SK-N-SH (cell line): ENCODE data around the gene CEP78. TPM values are rescaled to one million over a fixed set of nuclear protein-coding genes. Genes with fewer than 3 reads are reported as not detected.
"Not testable (repeated sequence)": the region's sequence is repeated elsewhere in the genome, so short reads cannot be mapped to it uniquely, and the experiment has no call there.

Experiments used
- CTCF ChIA-PET: fragments of 300-600, 350-600 bp; formaldehyde crosslinking; extraction: SDS; loops from one replicate; lab custom pipeline; 2021; lab: Yijun Ruan, JAX
- POLR2A ChIA-PET: fragments of 350-600 bp; sonication (Branson Sonifier 250); formaldehyde crosslinking; extraction: SDS; loops from one replicate; lab custom pipeline; 2020; ENCODE audit warnings: antibody characterized with exemption, inconsistent platforms; lab: Yijun Ruan, JAX
- DNase-seq: peaks from one replicate; pipeline ENCODE4 v3.0.0; 2012
- H2AFZ ChIP-seq: fragments of 200-600 bp; sonication (generic); 2 replicates; pipeline ENCODE4 v1.8.1; 2016; ENCODE audit warnings: antibody characterized with exemption, mild to moderate bottlenecking, low read depth
- H3F3A ChIP-seq: fragments of 200-600 bp; sonication (generic); replicated peaks from 2 replicates; pipeline ENCODE3; 2016; ENCODE audit warnings: antibody characterized with exemption, mild to moderate bottlenecking; ENCODE audit not compliant: insufficient read depth
- H3K27ac ChIP-seq, 2 experiments: fragments of 200-500 bp in 1 of 2; fragments of 200-600 bp in 1 of 2; sonication (Bioruptor generic) in 1 of 2; sonication (generic), shearing (Covaris generic) in 1 of 2; 2 replicates each; pipeline versions ENCODE4 v1.5.1 to v1.6.1; 2014 to 2016; ENCODE audit warnings: low read depth in 2 of 2, inconsistent platforms in 1 of 2, low read length in 1 of 2, mild to moderate bottlenecking in 1 of 2, mixed read lengths in 1 of 2
- H3K27me3 ChIP-seq: fragments of 200-600 bp; sonication (generic), shearing (Covaris generic); 2 replicates; pipeline ENCODE4 v1.6.1; 2016; ENCODE audit warnings: mixed run types; ENCODE audit not compliant: insufficient read depth
- H3K36me3 ChIP-seq, 2 experiments: fragments of 200-500 bp in 1 of 2; fragments of 200-600 bp in 1 of 2; sonication (Bioruptor generic) in 1 of 2; sonication (generic) in 1 of 2; replicated peaks in 1 of 2; 2 replicates each; pipeline versions ENCODE3 to v1.5.1; 2014 to 2016; ENCODE audit warnings: low read length in 1 of 2, mild to moderate bottlenecking in 1 of 2; ENCODE audit not compliant: insufficient read depth in 2 of 2, control insufficient read depth in 1 of 2
- H3K4me1 ChIP-seq, 2 experiments: fragments of 200-500 bp in 1 of 2; fragments of 200-600 bp in 1 of 2; sonication (Bioruptor generic) in 1 of 2; sonication (generic), shearing (Covaris generic) in 1 of 2; 2 replicates each; pipeline versions ENCODE4 v1.5.1 to v1.6.1; 2014 to 2016; ENCODE audit warnings: low read depth in 1 of 2, low read length in 1 of 2, mixed run types in 1 of 2; ENCODE audit not compliant: insufficient read depth in 2 of 2, control insufficient read depth in 1 of 2
- H3K4me2 ChIP-seq: fragments of 200-600 bp; sonication (generic), shearing (Covaris generic); 2 replicates; pipeline ENCODE4 v1.6.1; 2017; ENCODE audit warnings: mixed run types
- H3K4me3 ChIP-seq, 2 experiments: fragments of 200-500 bp in 1 of 2; fragments of 200-600 bp in 1 of 2; sonication (Bioruptor generic) in 1 of 2; sonication (generic), shearing (Covaris generic) in 1 of 2; 2 replicates each; pipeline versions ENCODE4 v1.5.1 to v1.8.1; 2014 to 2016; ENCODE audit warnings: low read depth in 2 of 2, inconsistent platforms in 1 of 2, low read length in 1 of 2, mild to moderate bottlenecking in 1 of 2, mixed read lengths in 1 of 2, moderate library complexity in 1 of 2
- H3K79me2 ChIP-seq: fragments of 200-600 bp; sonication (generic); 2 replicates; pipeline ENCODE4 v1.8.1; 2017; ENCODE audit warnings: mild to moderate bottlenecking; ENCODE audit not compliant: insufficient read depth
- H3K9ac ChIP-seq: fragments of 200-600 bp; sonication (generic); 2 replicates; pipeline ENCODE4 v1.6.1; 2017; ENCODE audit warnings: mixed run types
- H3K9me2 ChIP-seq: fragments of 200-600 bp; sonication (generic); 2 replicates; pipeline ENCODE4 v1.6.1; 2017; ENCODE audit warnings: mixed run types
- H3K9me3 ChIP-seq: fragments of 200-600 bp; sonication (generic); 2 replicates; pipeline ENCODE4 v1.6.1; 2017; ENCODE audit warnings: mixed run types, mild to moderate bottlenecking, moderate library complexity
- H4K20me1 ChIP-seq: fragments of 200-600 bp; sonication (generic); 2 replicates; pipeline ENCODE4 v1.6.1; 2017; ENCODE audit warnings: mild to moderate bottlenecking, mixed run types; ENCODE audit not compliant: insufficient read depth
- MXI1 ChIP-seq: IDR thresholded peaks from 2 replicates; pipeline ENCODE4 v1.6.1; 2012; ENCODE audit warnings: mild to moderate bottlenecking, low read depth, low read length, improper control_type of control experiment
- NRF1 ChIP-seq: IDR thresholded peaks from 2 replicates; pipeline ENCODE4 v1.6.1; 2012; ENCODE audit warnings: low read depth, mild to moderate bottlenecking, low read length
- SMC3 ChIP-seq: IDR thresholded peaks from 2 replicates; pipeline ENCODE4 v1.6.1; 2012; ENCODE audit warnings: low read depth, low read length, improper control_type of control experiment
- WGBS: methylation state at CpG from one replicate; pipeline ENCODE4 v1.1.6; 2017; ENCODE audit warnings: low lambda C conversion rate; 5-methylcytosine and 5-hydroxymethylcytosine counted together
- polyA plus RNA-seq, 3 experiments: library from polyadenylated mRNA; depleted of rRNA; stranded (reverse); fragments of >200 nt; gene quantifications; 2 replicates each; pipeline ENCODE4 v1.2.3, GENCODE V29; 2012
- TF ChIP-seq, protein P1 (sequence below): IDR thresholded peaks from 2 replicates; pipeline ENCODE4 v1.4.0; 2012; ENCODE audit warnings: low read depth
- TF ChIP-seq, protein P2 (sequence below): IDR thresholded peaks from 2 replicates; pipeline ENCODE4 v1.6.1; 2012; ENCODE audit warnings: mild to moderate bottlenecking, low read depth, low read length, moderate library complexity

The CEP78 gene
- polyA plus RNA-seq, 1 of the 3 experiments (the other 2 are of a cell fraction), result 6.2 TPM

DNA sequence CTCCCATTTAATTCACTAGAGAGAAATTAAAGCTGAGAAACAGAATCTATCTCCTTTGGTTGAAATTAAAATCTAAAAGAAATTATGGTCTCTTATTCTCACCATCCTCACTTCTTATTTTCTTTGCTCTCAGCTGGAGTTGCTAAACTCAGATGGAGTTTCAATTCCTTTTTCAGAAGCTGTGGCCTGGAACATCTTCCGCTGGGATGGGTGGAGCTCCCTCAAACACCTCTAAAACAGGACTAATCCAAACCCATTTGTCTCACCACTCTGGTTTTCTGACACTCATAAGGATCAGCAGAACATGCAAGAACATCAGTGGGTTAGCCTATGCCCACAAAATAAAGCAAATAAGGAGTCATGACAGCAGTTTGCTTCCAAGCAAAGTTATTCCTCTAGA is 39.6 kb upstream of the CEP78 start:
- Histone ChIP-seq H3F3A (no peaks in the 10 kb centered on the region), H4K20me1 (no peaks in the 10 kb centered on the region), H3K27ac (no peak overlapping the region), H3K9me2 (no peaks in the 10 kb centered on the region), H3K9me3 (no peaks in the 10 kb centered on the region), H3K79me2 (no peaks in the 10 kb centered on the region), H3K4me3 (no peak overlapping the region), H3K9ac (no peak overlapping the region), H3K4me2 (no peak overlapping the region), H3K36me3 (no peaks in the 10 kb centered on the region), H2AFZ (no peak overlapping the region), H3K4me1 (no peaks in the 10 kb centered on the region), H3K27me3 (no peaks in the 10 kb centered on the region)
- TF ChIP-seq MXI1, result no peak
- TF ChIP-seq NRF1, result no peak
- TF ChIP-seq, protein P1, sequence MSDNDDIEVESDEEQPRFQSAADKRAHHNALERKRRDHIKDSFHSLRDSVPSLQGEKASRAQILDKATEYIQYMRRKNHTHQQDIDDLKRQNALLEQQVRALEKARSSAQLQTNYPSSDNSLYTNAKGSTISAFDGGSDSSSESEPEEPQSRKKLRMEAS, result no peak
- TF ChIP-seq, protein P2, sequence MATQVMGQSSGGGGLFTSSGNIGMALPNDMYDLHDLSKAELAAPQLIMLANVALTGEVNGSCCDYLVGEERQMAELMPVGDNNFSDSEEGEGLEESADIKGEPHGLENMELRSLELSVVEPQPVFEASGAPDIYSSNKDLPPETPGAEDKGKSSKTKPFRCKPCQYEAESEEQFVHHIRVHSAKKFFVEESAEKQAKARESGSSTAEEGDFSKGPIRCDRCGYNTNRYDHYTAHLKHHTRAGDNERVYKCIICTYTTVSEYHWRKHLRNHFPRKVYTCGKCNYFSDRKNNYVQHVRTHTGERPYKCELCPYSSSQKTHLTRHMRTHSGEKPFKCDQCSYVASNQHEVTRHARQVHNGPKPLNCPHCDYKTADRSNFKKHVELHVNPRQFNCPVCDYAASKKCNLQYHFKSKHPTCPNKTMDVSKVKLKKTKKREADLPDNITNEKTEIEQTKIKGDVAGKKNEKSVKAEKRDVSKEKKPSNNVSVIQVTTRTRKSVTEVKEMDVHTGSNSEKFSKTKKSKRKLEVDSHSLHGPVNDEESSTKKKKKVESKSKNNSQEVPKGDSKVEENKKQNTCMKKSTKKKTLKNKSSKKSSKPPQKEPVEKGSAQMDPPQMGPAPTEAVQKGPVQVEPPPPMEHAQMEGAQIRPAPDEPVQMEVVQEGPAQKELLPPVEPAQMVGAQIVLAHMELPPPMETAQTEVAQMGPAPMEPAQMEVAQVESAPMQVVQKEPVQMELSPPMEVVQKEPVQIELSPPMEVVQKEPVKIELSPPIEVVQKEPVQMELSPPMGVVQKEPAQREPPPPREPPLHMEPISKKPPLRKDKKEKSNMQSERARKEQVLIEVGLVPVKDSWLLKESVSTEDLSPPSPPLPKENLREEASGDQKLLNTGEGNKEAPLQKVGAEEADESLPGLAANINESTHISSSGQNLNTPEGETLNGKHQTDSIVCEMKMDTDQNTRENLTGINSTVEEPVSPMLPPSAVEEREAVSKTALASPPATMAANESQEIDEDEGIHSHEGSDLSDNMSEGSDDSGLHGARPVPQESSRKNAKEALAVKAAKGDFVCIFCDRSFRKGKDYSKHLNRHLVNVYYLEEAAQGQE, result no peak
- ChIA-PET CTCF (interaction anchor here (2.1 kb wide), 1 partner anchor 11 kb away, joined by 6 read pairs; no protein-coding TSS in a partner anchor), POLR2A (no interaction called here)
- 73% methylated on average over 1 of the region's 1 CpG for WGBS
- DNase-seq, result no peak

DNA sequence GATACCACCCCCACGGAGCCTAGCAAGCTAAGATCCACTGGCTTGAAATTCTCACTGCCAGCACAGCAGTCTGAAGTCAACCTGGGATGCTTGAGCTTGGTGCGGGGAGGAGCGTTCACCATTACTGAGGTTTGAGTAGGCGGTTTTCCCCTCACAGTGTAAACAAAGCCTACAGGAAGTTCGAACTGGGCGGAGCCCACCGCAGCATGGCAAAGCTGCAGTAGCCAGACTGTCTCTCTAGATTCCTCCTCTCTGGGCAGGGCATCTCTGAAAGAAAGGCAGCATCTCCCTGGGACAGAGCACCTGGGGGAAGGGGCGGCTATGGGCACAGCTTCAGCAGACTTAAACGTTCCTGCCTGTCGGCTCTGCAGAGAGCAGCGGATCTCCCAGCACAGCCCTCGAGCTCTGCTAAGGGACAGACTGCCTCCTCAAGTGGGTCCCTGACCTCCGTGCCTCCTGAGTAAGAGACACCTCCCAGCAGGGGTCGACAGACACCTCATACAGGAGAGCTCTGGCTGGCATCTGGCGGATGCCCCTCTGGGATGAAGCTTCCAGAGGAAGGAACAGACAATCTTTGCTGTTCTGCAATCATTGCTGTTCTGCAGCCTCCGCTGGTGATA is 34.6 kb upstream of the CEP78 start:
- H3K4me2 ChIP-seq, H3K9ac ChIP-seq, H3F3A ChIP-seq, H2AFZ ChIP-seq, H3K27ac ChIP-seq, H3K9me3 ChIP-seq, H3K4me3 ChIP-seq, H4K20me1 ChIP-seq, H3K36me3 ChIP-seq, DNase-seq, H3K79me2 ChIP-seq, CTCF ChIA-PET, POLR2A ChIA-PET, H3K9me2 ChIP-seq, H3K4me1 ChIP-seq, H3K27me3 ChIP-seq: not testable (repeated sequence)
- WGBS, result 51% methylated on average over 13 of the region's 16 CpGs

DNA sequence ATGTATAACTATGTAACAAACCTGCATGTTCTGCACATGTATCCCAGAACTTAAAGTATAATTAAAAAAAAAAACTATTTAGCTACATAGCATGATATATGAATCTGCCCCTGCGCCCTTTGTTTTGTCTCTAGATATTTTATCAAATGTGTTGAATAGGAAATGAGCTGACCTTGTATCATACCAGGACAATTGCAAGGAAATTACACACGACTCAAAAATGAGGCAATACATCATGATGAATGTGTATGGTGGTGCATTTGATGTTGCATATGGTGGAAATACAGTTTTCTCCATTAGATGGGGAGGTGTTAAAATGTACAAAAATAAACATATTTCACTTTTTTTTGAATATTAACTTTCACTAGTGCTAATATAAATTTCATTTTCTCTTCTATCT is 28.6 kb upstream of the CEP78 start:
- Histone ChIP-seq H3K4me3 (no peak overlapping the region), H4K20me1 (no peaks in the 10 kb centered on the region), H3K9me3 (no peaks in the 10 kb centered on the region), H3K27me3 (no peaks in the 10 kb centered on the region), H3K9ac (no peak overlapping the region), H3K4me1 (no peaks in the 10 kb centered on the region), H3F3A (no peaks in the 10 kb centered on the region), H2AFZ (no peak overlapping the region), H3K79me2 (no peaks in the 10 kb centered on the region), H3K36me3 (no peaks in the 10 kb centered on the region), H3K9me2 (no peaks in the 10 kb centered on the region), H3K27ac (no peak overlapping the region), H3K4me2 (no peak overlapping the region)
- POLR2A ChIA-PET, result no interaction called here
- TF ChIP-seq SMC3, result no peak
- DNase-seq, result no peak
- WGBS, result 49% methylated on average over 2 of the region's 2 CpGs
- CTCF ChIA-PET, result interaction anchor here (0.9 to 1.0 kb wide), 2 partner anchors 10 to 23 kb away, joined by 3 to 6 read pairs; no protein-coding TSS in a partner anchor
